Measurements from ENCODE around the gene TRIM59. TPM values are rescaled to one million over a fixed set of nuclear protein-coding genes. Genes with fewer than 3 reads are reported as not detected.

TRIM59 gene
- total and polyA plus RNA-seq, 2 donors (not counting 1 experiment from before 2014, with no cell fraction given): 5.0 to 22.0 TPM

DNA sequence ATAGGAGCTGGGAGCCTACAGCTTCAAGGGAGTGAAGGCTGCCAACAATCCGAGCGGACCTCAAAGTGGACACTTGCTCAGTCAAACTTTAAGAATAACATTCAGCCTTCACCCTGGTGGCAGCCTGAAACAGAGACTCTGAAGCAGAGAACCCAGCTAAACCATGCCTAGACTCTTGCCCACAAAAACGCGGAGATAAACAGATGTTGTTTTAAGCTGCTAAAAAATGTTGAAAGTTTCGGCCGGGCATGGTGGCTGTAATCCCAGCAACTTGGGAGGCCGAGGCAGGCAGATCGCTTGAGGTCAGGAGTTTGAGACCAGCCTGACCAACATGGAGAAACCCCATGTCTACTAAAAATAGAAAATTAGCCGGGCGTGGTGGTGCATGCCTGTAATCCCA, 29.8 kb upstream of the TRIM59 start:
- ATAC-seq (ENCODE audit: low read depth): no peak
- WGBS (ENCODE audit: insufficient coverage): 98% methylated on average over 10 of the region's 10 CpGs

DNA sequence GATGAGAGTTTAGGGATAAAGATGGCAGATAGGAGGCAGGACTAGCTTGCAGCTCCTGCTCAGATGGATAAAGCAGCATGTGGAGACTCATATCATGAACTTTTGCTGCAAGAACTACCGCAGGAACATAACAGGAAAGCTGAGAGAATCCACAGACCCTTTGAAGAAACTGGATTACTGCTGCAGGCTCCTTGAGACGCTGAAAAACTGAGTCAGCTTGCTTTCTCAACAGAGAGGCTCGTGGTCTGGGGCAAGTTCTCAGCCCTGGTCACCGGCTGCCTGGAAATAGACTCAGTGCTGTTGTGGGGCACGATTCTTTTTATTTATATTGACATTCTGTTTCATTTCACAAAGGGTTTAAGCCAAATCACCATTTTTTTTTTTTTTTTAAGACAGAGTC, 28.8 kb upstream of the TRIM59 start:
- Mint-ChIP-seq H3K4me1 (no peaks in the 10 kb centered on the region), H3K4me3 (no peak overlapping the region), H3K9me3 (ENCODE audit: insufficient read depth) (no peaks in the 10 kb centered on the region), H3K27me3 (peaks cover 5% of the 10 kb centered on the region), H3K27ac (no peak overlapping the region)
- intact Hi-C loops (cut with micrococcal nuclease): no loop called here
- H3K9me3 ChIP-seq (ENCODE audit: control extremely low read depth in 1 of 3, control insufficient read depth in 2 of 3, insufficient read depth in 1 of 3, low read length in 2 of 3): no peaks in the 10 kb centered on the region
- POLR2A ChIA-PET: no interaction called here
- H3K4me2 ChIP-seq (replicated peaks; ENCODE audit: low read depth, low read length, poor library complexity, severe bottlenecking): no peak overlapping the region
- H3K9ac ChIP-seq (ENCODE audit: low read length): no peak overlapping the region
- H3K79me2 ChIP-seq (ENCODE audit: control insufficient read depth, insufficient read depth, low read length): no peaks in the 10 kb centered on the region
- H3K4me1 ChIP-seq (ENCODE audit: control insufficient read depth in 2 of 2, insufficient read depth in 2 of 2, low read length in 2 of 2): no peaks in the 10 kb centered on the region
- H3K27me3 ChIP-seq (replicated peaks in 1 of 4; ENCODE audit: control extremely low read depth in 1 of 4, control insufficient read depth in 3 of 4, insufficient read depth in 4 of 4, low read length in 3 of 4): peaks cover 0 to 1% (median 0%) of the 10 kb centered on the region in 4 experiments
- no peaks in the 10 kb centered on the region for H4K20me1 ChIP-seq (ENCODE audit: control insufficient read depth, insufficient read depth, low read length, poor library complexity, severe bottlenecking)
- no peak for DNase-seq
- no peak overlapping the region for H3K4me3 ChIP-seq (ENCODE audit: control extremely low read depth in 1 of 5, extremely low read depth in 1 of 5, insufficient read depth in 1 of 5, low read depth in 2 of 5, low read length in 4 of 5)
- no peaks in the 10 kb centered on the region for H3K36me3 ChIP-seq (replicated peaks in 1 of 2; ENCODE audit: control extremely low read depth in 1 of 2, control insufficient read depth in 1 of 2, extremely low read depth in 1 of 2, insufficient read depth in 2 of 2, low read length in 1 of 2)
- WGBS (ENCODE audit: insufficient coverage): 95% methylated on average over 3 of the region's 5 CpGs
- CTCF ChIA-PET: no interaction called here
- TF ChIP-seq, protein P1, sequence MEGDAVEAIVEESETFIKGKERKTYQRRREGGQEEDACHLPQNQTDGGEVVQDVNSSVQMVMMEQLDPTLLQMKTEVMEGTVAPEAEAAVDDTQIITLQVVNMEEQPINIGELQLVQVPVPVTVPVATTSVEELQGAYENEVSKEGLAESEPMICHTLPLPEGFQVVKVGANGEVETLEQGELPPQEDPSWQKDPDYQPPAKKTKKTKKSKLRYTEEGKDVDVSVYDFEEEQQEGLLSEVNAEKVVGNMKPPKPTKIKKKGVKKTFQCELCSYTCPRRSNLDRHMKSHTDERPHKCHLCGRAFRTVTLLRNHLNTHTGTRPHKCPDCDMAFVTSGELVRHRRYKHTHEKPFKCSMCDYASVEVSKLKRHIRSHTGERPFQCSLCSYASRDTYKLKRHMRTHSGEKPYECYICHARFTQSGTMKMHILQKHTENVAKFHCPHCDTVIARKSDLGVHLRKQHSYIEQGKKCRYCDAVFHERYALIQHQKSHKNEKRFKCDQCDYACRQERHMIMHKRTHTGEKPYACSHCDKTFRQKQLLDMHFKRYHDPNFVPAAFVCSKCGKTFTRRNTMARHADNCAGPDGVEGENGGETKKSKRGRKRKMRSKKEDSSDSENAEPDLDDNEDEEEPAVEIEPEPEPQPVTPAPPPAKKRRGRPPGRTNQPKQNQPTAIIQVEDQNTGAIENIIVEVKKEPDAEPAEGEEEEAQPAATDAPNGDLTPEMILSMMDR (IDR thresholded peaks at IDR 0.05): no peak
- TF ChIP-seq EZH2 (IDR thresholded peaks at IDR 0.05; ENCODE audit: borderline replicate concordance, insufficient read depth, low read depth, low read length, poor library complexity, severe bottlenecking): no peak
- H3K27ac ChIP-seq (ENCODE audit: low read length in 2 of 2): no peak overlapping the region
- ATAC-seq (ENCODE audit: low read depth): no peak
- no peak overlapping the region for H2AFZ ChIP-seq (ENCODE audit: insufficient read depth, low read depth, low read length, poor library complexity, severe bottlenecking)

More for the DNA sequence above, 29.8 kb upstream of the TRIM59 start:
- ChIA-PET CTCF (no interaction called here), POLR2A (no interaction called here)
- Histone ChIP-seq H3K9me3 (ENCODE audit: control extremely low read depth in 1 of 3, control insufficient read depth in 2 of 3, insufficient read depth in 1 of 3, low read length in 2 of 3) (no peaks in the 10 kb centered on the region), H3K27me3 (replicated peaks in 1 of 4; ENCODE audit: control extremely low read depth in 1 of 4, control insufficient read depth in 3 of 4, insufficient read depth in 4 of 4, low read length in 3 of 4) (no peaks in the 10 kb centered on the region), H3K27ac (ENCODE audit: low read length in 2 of 2) (no peak overlapping the region), H3K4me1 (ENCODE audit: control insufficient read depth in 2 of 2, insufficient read depth in 2 of 2, low read length in 2 of 2) (no peaks in the 10 kb centered on the region), H3K79me2 (ENCODE audit: control insufficient read depth, insufficient read depth, low read length) (no peaks in the 10 kb centered on the region), H4K20me1 (ENCODE audit: control insufficient read depth, insufficient read depth, low read length, poor library complexity, severe bottlenecking) (no peaks in the 10 kb centered on the region), H3K9ac (ENCODE audit: low read length) (no peak overlapping the region), H3K4me2 (replicated peaks; ENCODE audit: low read depth, low read length, poor library complexity, severe bottlenecking) (no peak overlapping the region), H3K4me3 (ENCODE audit: control extremely low read depth in 1 of 5, extremely low read depth in 1 of 5, insufficient read depth in 1 of 5, low read depth in 2 of 5, low read length in 4 of 5) (no peak overlapping the region), H2AFZ (ENCODE audit: insufficient read depth, low read depth, low read length, poor library complexity, severe bottlenecking) (no peak overlapping the region), H3K36me3 (replicated peaks in 1 of 2; ENCODE audit: control extremely low read depth in 1 of 2, control insufficient read depth in 1 of 2, extremely low read depth in 1 of 2, insufficient read depth in 2 of 2, low read length in 1 of 2) (no peaks in the 10 kb centered on the region)
- Mint-ChIP-seq H3K27ac (no peak overlapping the region), H3K27me3 (peaks cover 5% of the 10 kb centered on the region), H3K4me1 (no peaks in the 10 kb centered on the region), H3K4me3 (no peak overlapping the region), H3K9me3 (ENCODE audit: insufficient read depth) (no peaks in the 10 kb centered on the region)
- intact Hi-C loops (cut with micrococcal nuclease): no loop called here
- no peak for DNase-seq
- TF ChIP-seq, protein P1 (IDR thresholded peaks at IDR 0.05): no peak
- no peak for TF ChIP-seq EZH2 (IDR thresholded peaks at IDR 0.05; ENCODE audit: borderline replicate concordance, insufficient read depth, low read depth, low read length, poor library complexity, severe bottlenecking)

All from B cell (primary cell).